Fibroblast of pulmonary artery (primary cell): Measurements from ENCODE around the gene CLTB.
A peak's percentile ranks its signal among the peaks of the same experiment; 100 is the strongest.

ENCODE experiments used
- DNase-seq: peaks from one replicate; pipeline ENCODE4 v3.0.0-alpha.2; 2010; ENCODE audit warnings: low read depth
- H3K4me3 ChIP-seq: replicated peaks from 2 replicates; pipeline ENCODE4 v1.5.1; 2011; ENCODE audit warnings: low read depth, mild to moderate bottlenecking, control low read depth, low read length, moderate library complexity
- TF ChIP-seq, protein P1 (sequence below): IDR thresholded peaks from 2 replicates; pipeline ENCODE4 v1.5.1; 2011; ENCODE audit warnings: mild to moderate bottlenecking, control low read depth, low read length, inconsistent platforms; ENCODE audit errors: missing control alignments

CLTB gene

DNA sequence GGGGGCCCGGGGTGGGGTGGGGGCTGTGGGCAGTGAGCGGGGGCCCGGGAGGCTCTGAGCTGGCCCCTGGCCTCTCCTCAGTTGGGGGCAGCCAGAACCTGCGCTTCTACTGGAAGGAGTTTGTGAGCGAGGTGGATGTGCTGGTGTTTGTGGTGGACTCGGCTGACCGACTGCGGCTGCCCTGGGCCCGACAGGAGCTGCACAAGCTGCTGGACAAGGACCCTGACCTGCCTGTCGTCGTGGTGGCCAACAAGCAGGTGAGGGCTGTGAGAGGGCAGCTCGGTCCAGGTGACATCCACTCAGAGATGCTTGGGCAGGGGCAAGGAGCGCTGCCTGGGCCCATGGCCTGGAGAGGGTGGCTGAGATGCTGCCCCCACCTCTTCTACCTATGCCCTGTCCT is 47.6 kb downstream of the CLTB start:
- TF ChIP-seq, protein P1, sequence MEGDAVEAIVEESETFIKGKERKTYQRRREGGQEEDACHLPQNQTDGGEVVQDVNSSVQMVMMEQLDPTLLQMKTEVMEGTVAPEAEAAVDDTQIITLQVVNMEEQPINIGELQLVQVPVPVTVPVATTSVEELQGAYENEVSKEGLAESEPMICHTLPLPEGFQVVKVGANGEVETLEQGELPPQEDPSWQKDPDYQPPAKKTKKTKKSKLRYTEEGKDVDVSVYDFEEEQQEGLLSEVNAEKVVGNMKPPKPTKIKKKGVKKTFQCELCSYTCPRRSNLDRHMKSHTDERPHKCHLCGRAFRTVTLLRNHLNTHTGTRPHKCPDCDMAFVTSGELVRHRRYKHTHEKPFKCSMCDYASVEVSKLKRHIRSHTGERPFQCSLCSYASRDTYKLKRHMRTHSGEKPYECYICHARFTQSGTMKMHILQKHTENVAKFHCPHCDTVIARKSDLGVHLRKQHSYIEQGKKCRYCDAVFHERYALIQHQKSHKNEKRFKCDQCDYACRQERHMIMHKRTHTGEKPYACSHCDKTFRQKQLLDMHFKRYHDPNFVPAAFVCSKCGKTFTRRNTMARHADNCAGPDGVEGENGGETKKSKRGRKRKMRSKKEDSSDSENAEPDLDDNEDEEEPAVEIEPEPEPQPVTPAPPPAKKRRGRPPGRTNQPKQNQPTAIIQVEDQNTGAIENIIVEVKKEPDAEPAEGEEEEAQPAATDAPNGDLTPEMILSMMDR, result no peak
- H3K4me3 ChIP-seq, result no peak overlapping the region
- no peak for DNase-seq

DNA sequence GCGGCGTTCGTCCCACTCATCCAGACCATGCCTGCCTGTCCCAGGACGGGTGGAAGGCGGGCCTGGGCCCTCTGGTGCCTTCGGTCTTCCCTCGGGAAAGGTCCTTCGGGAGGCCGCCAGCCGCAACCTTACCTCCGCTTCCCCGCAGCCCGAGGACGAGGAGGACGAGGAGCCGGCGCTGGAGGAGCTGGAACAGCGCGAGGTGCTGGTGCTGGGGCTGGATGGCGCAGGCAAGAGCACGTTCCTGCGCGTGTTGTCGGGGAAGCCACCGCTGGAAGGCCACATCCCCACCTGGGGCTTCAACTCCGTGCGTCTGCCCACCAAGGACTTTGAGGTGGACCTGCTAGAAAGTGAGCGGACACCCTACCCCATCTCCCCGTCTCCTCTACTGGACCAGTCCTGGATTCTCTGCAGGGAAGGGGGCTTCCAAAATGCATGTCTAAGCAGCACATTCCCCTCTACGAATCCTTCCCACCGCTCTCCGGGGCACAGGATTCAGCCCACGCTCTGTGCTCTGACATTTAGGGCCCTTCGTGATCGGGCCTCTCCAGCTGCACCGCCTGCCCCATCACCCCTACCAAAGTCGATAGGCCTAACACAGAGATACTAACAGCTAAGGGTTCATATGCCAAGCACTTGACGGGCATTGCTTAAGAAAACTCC is 50.0 kb downstream of the CLTB start:
- no peak for DNase-seq
- TF ChIP-seq, protein P1, result no peak
- H3K4me3 ChIP-seq, result peak overlapping the region; percentile 62

DNA sequence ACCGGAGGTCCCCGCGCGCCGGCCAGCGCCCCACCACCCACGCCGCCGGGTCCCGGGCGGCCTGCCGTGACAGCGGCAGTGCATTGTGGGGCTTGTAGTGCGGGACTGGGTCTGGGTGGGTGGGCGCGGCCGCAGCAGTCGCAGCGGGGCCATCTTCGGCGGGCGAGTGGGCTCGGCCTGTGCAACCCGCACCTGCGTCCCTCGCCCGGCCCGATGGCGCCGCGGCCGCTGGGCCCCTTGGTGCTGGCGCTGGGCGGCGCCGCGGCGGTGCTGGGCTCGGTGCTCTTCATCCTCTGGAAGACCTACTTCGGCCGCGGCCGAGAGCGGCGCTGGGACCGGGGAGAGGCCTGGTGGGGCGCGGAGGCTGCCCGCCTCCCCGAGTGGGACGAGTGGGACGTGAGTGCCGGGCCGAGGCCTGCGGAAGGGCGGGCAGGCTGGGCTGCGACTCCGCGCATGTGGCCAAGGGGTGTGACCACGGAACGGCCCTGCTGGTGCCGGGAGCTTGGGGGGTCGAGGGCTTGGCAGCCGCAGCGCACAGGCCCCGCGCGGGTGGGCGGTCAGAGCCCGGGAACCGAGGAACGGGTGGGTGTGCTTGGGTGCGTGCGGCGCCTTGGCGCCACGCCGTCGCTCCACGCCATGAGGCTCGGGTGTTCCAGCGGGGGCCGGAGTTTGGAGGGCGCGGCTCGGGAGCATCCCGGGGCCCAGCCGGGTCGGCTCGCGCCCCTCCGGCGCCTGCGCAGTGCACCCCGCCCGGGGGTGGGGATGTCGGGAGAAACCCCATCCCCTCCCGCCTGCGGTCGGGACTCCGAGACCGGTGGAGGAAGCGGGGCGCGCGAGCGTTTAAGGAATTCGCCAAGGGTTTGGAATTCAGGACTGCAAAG is 50.7 kb downstream of the CLTB start, which contains the start of gene ARL10:
TSS of gene ARL10 (plus strand) at position 137 of the 881 bp plus-strand sequence. CDS start at position 214, 77 bp downstream.
- H3K4me3 ChIP-seq, result peak within 1 kb of the TSS; percentile 62
- peak; percentile 27 for DNase-seq
- TF ChIP-seq, protein P1, result no peak

DNA sequence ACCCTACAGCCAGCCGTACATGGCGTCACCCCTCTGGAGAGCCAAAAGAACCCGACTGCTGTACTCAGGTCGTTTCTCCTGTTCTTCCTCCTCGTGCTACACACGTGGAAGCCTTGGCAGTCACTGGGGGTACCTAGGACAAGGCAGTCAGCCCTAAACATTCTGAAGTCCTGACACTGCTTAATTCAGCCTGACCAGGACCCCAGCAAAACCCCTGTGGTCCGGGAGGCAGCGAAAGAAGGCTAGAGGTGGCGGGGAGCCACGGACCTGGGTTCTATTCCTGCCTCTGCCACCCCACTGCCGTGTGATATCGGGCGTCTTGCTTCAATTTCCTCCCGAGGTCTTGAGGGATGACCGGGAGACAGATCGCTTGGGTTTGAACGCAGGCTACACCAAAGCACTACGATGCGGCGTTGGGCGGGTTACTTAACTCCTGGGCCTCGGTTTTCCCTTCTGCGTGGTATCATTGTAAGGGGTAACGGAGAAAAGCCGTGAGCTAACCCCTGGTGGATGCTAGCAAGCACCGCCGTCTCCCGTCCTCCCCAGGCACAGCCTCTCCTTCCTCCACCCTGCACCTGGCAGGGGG is 51.5 kb downstream of the CLTB start:
- DNase-seq, result no peak
- H3K4me3 ChIP-seq, result peak overlapping the region; percentile 62

DNA sequence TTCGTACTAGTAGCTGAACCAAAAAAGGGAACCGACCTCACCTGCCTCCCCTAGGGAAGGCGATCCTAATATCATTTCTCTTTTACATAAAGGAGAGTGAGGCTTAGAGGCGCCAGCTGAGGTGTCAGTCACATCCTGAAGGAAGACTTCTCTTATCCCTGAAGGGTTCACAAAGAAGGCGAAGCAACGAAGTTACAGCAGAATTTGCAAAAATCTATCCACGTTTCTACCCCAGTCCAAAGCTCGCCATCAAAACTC is 54.2 kb downstream of the CLTB start:
- peak overlapping the region; percentile 97 for H3K4me3 ChIP-seq
- TF ChIP-seq, protein P1, result no peak
- no peak for DNase-seq

More for the DNA sequence above, 51.5 kb downstream of the CLTB start:
- TF ChIP-seq, protein P1, result no peak

DNA sequence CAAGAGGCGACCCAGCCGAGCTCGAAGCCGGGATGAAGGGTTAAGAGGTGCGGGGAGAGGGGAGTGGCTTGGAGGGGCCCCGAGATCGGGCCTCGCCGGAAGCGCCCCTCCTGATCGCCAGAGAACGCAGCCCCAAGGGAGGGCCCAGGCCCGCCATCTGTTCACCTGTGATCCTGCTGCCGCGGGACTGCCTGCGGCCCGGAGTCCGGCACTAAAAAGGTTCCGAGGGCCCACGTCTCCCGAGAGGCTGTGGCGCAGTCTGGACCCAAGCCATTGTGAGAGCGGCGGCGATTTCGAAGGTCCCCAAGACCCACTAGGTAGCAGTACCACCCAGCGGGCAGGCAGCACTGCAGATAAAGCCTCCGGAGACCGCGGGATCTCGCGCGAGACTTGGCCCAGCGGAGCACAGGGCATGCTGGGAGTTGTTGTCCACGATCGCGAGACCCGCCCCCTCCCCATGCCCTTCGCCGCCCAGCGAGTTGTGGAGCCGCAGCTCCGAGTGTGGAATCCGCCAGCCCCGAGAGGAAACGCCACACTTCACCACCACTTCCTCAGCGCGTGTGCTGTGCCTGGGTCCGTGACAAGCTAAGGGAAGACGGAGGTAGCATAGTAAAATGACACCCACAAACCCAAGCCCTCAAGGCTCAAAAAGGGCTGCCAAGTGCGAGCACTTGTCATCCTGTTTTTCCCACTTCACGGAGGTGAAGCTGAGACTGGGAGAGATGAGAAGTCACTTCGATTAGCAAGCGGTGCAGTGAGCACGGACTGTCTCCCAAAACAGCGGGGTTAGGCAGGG is 54.7 kb downstream of the CLTB start, which contains the start of gene KIAA1191:
TSS of gene KIAA1191 (minus strand) at position 328 of the 796 bp plus-strand sequence. CDS start 2,256 bp downstream, outside the sequence.
- TF ChIP-seq, protein P1, result peak; percentile 16
- H3K4me3 ChIP-seq, result peak within 1 kb of the TSS; percentile 97
- DNase-seq, result peak; percentile 90
